MM.1S (cell line): ENCODE results near the gene IQSEC1.

ENCODE experiments used
- EZH2 ChIP-seq: fragments of 300-600 bp; sonication (generic); optimal IDR thresholded peaks from 2 replicates; pipeline ENCODE3; 2017; ENCODE audit warnings: low read depth, mild to moderate bottlenecking, antibody characterized with exemption, low read length, mixed read lengths
- TF ChIP-seq, protein P1 (sequence below): fragments of 300-600 bp; sonication (generic); IDR thresholded peaks from 2 replicates; pipeline ENCODE4 v1.5.1; 2016; ENCODE audit warnings: antibody characterized with exemption, low read length, mixed read lengths

DNA sequence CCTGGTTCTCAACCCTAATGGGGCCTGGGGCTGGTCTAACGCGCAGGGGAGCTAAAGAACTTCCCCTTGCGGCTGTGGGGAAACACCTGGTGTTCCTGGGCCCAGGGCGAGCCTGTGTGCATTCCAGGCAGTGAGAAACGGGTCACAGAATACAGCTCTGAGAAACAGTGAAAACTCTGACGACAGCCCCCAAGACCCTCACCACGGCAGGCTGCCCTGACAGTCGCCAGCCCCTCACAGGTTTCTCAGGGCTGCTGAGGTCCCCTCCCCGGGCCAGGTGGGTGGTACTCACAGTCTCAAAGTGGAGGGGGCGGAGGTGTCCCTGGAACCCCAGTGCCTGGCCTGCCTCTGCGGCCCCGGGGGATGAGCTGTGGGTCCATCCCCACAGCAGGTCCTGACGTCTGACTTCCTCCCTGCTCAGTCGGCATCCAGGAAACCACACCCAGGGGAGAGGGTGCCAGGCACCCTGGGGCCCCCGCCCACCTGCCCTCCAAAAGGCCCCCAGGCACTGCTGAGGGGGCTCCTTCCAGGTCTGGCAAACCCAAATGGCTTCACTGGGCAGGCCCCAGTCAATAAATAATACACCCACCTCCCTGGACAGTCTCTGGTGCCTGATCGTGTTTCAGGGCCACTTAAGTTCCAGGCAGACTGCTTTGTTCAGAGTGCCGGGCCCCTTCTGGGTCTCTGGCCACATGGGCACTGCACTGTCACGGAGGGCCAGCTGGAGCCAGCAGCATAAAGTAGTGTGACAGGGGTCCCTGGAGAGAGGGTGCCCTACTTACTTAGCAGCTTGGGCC, 57.7 kb downstream of the IQSEC1 start:
- TF ChIP-seq, protein P1, sequence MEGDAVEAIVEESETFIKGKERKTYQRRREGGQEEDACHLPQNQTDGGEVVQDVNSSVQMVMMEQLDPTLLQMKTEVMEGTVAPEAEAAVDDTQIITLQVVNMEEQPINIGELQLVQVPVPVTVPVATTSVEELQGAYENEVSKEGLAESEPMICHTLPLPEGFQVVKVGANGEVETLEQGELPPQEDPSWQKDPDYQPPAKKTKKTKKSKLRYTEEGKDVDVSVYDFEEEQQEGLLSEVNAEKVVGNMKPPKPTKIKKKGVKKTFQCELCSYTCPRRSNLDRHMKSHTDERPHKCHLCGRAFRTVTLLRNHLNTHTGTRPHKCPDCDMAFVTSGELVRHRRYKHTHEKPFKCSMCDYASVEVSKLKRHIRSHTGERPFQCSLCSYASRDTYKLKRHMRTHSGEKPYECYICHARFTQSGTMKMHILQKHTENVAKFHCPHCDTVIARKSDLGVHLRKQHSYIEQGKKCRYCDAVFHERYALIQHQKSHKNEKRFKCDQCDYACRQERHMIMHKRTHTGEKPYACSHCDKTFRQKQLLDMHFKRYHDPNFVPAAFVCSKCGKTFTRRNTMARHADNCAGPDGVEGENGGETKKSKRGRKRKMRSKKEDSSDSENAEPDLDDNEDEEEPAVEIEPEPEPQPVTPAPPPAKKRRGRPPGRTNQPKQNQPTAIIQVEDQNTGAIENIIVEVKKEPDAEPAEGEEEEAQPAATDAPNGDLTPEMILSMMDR = no peak
- TF ChIP-seq EZH2 = no peak
